MM.1S (cell line): Measurements from ENCODE around the gene TRHDE.

Source experiments
- CTCF ChIP-seq: fragments of 300-600 bp; sonication (generic); IDR thresholded peaks from 2 replicates; pipeline ENCODE4 v1.5.1; 2016; ENCODE audit warnings: antibody characterized with exemption, low read length, mixed read lengths
- EZH2 ChIP-seq: fragments of 300-600 bp; sonication (generic); optimal IDR thresholded peaks from 2 replicates; pipeline ENCODE3; 2017; ENCODE audit warnings: low read depth, mild to moderate bottlenecking, antibody characterized with exemption, low read length, mixed read lengths

GRCh38 chr12:72465155-72465554, 193.0 kb downstream of the TRHDE start:
- no peak for TF ChIP-seq CTCF
- TF ChIP-seq EZH2 = no peak
